ENCODE data around the gene CENPT.
"Not testable (repeated sequence)": the region's sequence is repeated elsewhere in the genome, so short reads cannot be mapped to it uniquely, and the experiment has no call there.

Gene CENPT

GRCh38 chr16:67844497-67844896, 3.0 kb downstream of the CENPT start:
- no peak for TF ChIP-seq CTCF (IDR thresholded peaks at IDR 0.05; ENCODE audit: extremely low read depth, insufficient read depth, missing control alignments)
- in situ Hi-C loops (cut with MboI; ENCODE audit: low pct_unique_long_range_greater_than_20kb, low sequenced_read_pairs, unreplicated experiment) = no loop called here
- DNase-seq (ENCODE audit: low spot score) = no peak

GRCh38 chr16:67843343-67843765, 4.1 kb downstream of the CENPT start:
- DNase-seq (ENCODE audit: low spot score) = no peak
- in situ Hi-C loops (cut with MboI; ENCODE audit: low pct_unique_long_range_greater_than_20kb, low sequenced_read_pairs, unreplicated experiment) = no loop called here
- TF ChIP-seq CTCF (IDR thresholded peaks at IDR 0.05; ENCODE audit: extremely low read depth, insufficient read depth, missing control alignments) = no peak

- peak; percentile 46 for TF ChIP-seq CTCF (IDR thresholded peaks at IDR 0.05; ENCODE audit: extremely low read depth, insufficient read depth, missing control alignments)
- in situ Hi-C loops (cut with MboI; ENCODE audit: low pct_unique_long_range_greater_than_20kb, low sequenced_read_pairs, unreplicated experiment) = no loop called here
- DNase-seq (ENCODE audit: low spot score) = peak; percentile 79
Measured at GRCh38 chr16:67842509-67843342, 4.8 kb downstream of the CENPT start.

- in situ Hi-C loops (cut with MboI; ENCODE audit: low pct_unique_long_range_greater_than_20kb, low sequenced_read_pairs, unreplicated experiment) = no loop called here
- peak; percentile 95 for TF ChIP-seq CTCF (IDR thresholded peaks at IDR 0.05; ENCODE audit: extremely low read depth, insufficient read depth, missing control alignments)
- peak; percentile 95 for DNase-seq (ENCODE audit: low spot score)
Measured at GRCh38 chr16:67841816-67842508, 5.5 kb downstream of the CENPT start, which contains the start of gene THAP11. Gene THAP11 (plus strand): TSS chr16:67842320. CDS start chr16:67842555, 235 bp downstream.

GRCh38 chr16:67841198-67841815, 6.2 kb downstream of the CENPT start:
- DNase-seq (ENCODE audit: low spot score) = no peak
- TF ChIP-seq CTCF (IDR thresholded peaks at IDR 0.05; ENCODE audit: extremely low read depth, insufficient read depth, missing control alignments) = no peak
- in situ Hi-C loops (cut with MboI; ENCODE audit: low pct_unique_long_range_greater_than_20kb, low sequenced_read_pairs, unreplicated experiment) = no loop called here

GRCh38 chr16:67837811-67838210, 9.7 kb downstream of the CENPT start:
- in situ Hi-C loops (cut with MboI; ENCODE audit: low pct_unique_long_range_greater_than_20kb, low sequenced_read_pairs, unreplicated experiment) = no loop called here
- no peak for TF ChIP-seq CTCF (IDR thresholded peaks at IDR 0.05; ENCODE audit: extremely low read depth, insufficient read depth, missing control alignments)
- no peak for DNase-seq (ENCODE audit: low spot score)

- in situ Hi-C loops (cut with MboI; ENCODE audit: low pct_unique_long_range_greater_than_20kb, low sequenced_read_pairs, unreplicated experiment); DNase-seq (ENCODE audit: low spot score): not testable (repeated sequence)
Measured at GRCh38 chr16:67837190-67837589, 10.3 kb downstream of the CENPT start.
